GM10266 (cell line): Measurements from ENCODE around the gene COL15A1.

Experiments
- DNase-seq: peaks from one replicate; pipeline ENCODE4 v3.0.0; 2012; ENCODE audit errors: extremely low spot score
- CTCF ChIP-seq: IDR thresholded peaks from 2 replicates; pipeline ENCODE4 v1.5.1; 2012; ENCODE audit warnings: mild to moderate bottlenecking, low read depth; ENCODE audit not compliant: control insufficient read depth, insufficient read depth; ENCODE audit errors: missing control alignments

Gene COL15A1

DNA sequence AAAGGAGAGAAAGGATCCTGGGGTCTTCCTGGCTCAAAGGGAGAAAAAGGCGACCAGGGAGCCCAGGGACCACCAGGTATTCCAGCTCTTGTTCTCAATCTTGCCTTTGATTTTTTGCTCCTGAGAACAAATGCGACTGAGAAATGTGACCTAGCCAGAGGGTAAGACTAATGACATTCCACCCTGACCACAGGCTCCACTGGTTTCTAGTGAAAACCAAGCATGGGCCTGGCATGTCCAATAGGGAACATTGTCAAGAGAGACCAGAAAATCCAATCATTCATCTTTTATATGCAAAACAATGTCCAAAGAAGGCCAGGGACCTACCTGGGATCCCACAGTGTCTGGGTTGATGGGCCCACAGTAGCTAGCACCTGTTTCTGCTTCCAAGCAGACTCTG is 110.9 kb downstream of the COL15A1 start:
- no peak for DNase-seq
- no peak for TF ChIP-seq CTCF

- no peak for TF ChIP-seq CTCF
- DNase-seq, result no peak
Measured at GRCh38 chr9:99055384-99055783, 111.7 kb downstream of the COL15A1 start.

- TF ChIP-seq CTCF, result no peak
- no peak for DNase-seq
Measured at GRCh38 chr9:99056186-99056585, 112.5 kb downstream of the COL15A1 start.

DNA sequence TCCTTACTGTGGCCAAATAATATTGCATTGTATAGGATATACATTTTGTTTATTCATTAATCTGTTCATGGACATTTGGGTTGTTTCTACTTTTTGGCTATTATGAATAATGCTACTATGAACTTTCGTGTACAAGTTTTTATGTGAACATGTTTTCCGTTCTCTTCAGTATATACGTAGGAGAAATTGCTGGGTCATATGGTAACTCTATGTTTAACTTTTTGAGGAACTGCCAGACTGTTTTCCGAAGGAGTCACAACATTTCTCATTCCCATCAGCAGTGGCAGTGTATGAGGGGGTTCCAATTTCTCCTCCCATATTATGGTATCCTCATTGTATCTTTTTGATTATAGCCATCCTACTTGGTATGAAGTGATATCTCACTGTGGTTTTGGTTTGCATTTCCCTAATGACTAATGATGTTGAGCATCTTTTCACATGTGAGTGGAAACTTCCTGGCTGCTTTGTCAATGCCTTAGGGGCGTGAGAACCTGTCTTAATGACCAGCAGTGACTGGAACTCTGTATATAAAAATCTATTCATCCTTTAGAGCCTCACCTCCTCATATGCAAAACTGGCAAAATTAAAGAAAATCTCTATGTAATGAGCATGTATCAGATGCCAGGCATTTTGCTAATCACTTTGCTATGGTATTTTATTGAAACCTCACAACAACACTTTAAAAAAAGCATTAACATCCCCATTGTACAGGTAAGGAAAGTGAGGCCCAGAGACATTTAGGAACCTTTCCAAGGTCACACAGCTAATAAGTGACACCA is 113.4 kb downstream of the COL15A1 start:
- no peak for TF ChIP-seq CTCF
- DNase-seq, result no peak

DNA sequence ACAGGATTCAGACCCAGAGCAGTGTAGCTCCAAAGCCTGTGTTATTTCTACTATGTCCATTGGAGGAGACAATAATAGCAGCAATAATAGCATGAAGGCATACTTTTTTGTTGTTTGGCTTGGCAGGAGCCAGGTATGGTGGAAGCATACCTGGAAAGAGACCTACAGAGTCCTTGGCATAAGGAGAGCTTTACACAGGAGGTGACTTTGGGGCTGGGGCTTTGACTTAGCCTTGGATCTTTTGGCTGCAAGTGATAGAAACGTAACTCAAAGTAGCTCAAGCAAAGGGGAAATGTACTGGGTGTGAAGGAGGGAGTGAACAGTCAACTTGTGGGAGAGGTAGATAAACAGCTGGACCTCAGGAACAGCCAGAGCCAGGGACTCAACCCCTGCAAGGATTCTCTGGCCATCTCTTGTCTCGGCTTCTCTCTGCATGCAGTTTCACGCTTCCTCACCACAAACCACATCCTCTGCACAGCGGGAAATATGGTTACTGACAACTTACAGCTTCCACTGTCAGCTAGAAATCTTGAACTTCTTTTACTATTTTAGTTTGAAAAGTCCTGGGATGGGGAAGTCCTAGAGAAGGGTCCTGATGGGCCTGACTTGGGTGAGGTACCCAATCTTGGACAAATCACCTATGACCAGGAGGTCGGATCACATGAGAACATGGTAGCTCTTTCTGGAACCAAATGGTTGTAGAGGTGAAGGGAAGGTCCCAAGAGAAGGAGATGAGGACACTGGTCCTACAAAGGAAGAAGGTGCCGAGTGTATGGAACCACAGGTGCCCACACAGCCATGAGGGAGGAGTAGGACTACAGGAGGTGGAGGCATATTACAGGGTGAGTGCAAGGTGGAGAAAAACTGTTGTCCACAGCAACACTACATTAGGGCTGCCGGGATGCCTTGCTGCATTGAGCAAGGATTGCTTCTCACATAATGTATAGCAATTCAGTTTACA is 114.2 kb downstream of the COL15A1 start:
- TF ChIP-seq CTCF, result no peak
- DNase-seq, result peak; percentile 47

DNA sequence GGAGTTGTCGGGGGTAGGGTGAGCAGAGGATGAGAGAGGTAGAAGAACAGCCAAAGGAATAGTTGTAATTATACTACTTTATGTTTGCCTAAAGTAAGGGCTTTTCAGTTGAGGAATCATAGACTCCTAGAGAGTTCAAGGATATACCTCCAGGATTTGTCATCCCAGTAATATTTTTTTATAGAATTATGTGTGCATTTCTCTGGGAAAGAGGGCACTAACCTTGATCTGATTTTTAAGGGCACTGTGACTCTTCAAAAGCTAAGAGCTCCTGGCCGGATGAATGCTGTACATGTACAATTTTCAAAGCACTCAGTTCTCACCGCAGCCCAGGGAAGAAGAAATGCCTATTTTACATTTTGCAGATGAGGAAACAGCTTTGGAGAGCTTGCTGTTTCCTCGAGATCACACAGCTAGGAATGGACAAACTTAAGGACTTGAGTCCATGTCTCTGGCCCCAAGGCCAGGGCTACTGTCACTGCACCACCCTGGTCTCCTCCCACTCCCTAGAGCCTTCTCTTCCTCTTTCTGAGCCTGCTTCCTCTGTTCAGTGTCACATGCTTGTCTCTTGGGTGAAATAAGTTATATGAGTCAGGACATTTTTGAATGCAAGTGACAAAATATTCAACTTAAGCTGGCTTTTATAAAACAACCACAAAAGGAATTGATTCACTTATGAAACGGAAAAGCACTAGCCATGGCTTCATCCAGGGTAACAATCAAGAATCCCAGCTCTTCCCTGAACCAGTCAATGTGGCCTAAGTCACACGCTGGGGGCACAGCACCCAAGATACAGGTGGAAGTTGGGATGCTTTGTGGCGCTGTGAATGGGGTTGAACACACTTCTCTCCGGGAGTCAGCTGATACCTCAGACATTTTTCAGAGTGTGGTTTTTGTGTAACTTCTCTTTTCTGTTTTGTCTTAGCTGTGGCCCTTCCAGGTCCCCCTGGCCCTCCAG is 115.5 kb downstream of the COL15A1 start:
- TF ChIP-seq CTCF, result no peak
- DNase-seq, result peak; percentile 53
